SK-N-SH (cell line): ENCODE measurements around the gene RIPK4. TPM values are rescaled to one million over a fixed set of nuclear protein-coding genes. Genes with fewer than 3 reads are reported as not detected.

Source experiments
- CTCF ChIA-PET: fragments of 300-600, 350-600 bp; formaldehyde crosslinking; extraction: SDS; loops from one replicate; lab custom pipeline; 2021; lab: Yijun Ruan, JAX
- POLR2A ChIA-PET: fragments of 350-600 bp; sonication (Branson Sonifier 250); formaldehyde crosslinking; extraction: SDS; loops from one replicate; lab custom pipeline; 2020; ENCODE audit warnings: antibody characterized with exemption, inconsistent platforms; lab: Yijun Ruan, JAX
- DNase-seq: peaks from one replicate; pipeline ENCODE4 v3.0.0; 2012
- H2AFZ ChIP-seq: fragments of 200-600 bp; sonication (generic); 2 replicates; pipeline ENCODE4 v1.8.1; 2016; ENCODE audit warnings: antibody characterized with exemption, mild to moderate bottlenecking, low read depth
- H3F3A ChIP-seq: fragments of 200-600 bp; sonication (generic); replicated peaks from 2 replicates; pipeline ENCODE3; 2016; ENCODE audit warnings: antibody characterized with exemption, mild to moderate bottlenecking; ENCODE audit not compliant: insufficient read depth
- H3K27ac ChIP-seq, 2 experiments: fragments of 200-500 bp in 1 of 2; fragments of 200-600 bp in 1 of 2; sonication (Bioruptor generic) in 1 of 2; sonication (generic), shearing (Covaris generic) in 1 of 2; 2 replicates each; pipeline versions ENCODE4 v1.5.1 to v1.6.1; 2014 to 2016; ENCODE audit warnings: low read depth in 2 of 2, inconsistent platforms in 1 of 2, low read length in 1 of 2, mild to moderate bottlenecking in 1 of 2, mixed read lengths in 1 of 2
- H3K27me3 ChIP-seq: fragments of 200-600 bp; sonication (generic), shearing (Covaris generic); 2 replicates; pipeline ENCODE4 v1.6.1; 2016; ENCODE audit warnings: mixed run types; ENCODE audit not compliant: insufficient read depth
- H3K36me3 ChIP-seq, 2 experiments: fragments of 200-500 bp in 1 of 2; fragments of 200-600 bp in 1 of 2; sonication (Bioruptor generic) in 1 of 2; sonication (generic) in 1 of 2; replicated peaks in 1 of 2; 2 replicates each; pipeline versions ENCODE3 to v1.5.1; 2014 to 2016; ENCODE audit warnings: low read length in 1 of 2, mild to moderate bottlenecking in 1 of 2; ENCODE audit not compliant: insufficient read depth in 2 of 2, control insufficient read depth in 1 of 2
- H3K4me1 ChIP-seq, 2 experiments: fragments of 200-500 bp in 1 of 2; fragments of 200-600 bp in 1 of 2; sonication (Bioruptor generic) in 1 of 2; sonication (generic), shearing (Covaris generic) in 1 of 2; 2 replicates each; pipeline versions ENCODE4 v1.5.1 to v1.6.1; 2014 to 2016; ENCODE audit warnings: low read depth in 1 of 2, low read length in 1 of 2, mixed run types in 1 of 2; ENCODE audit not compliant: insufficient read depth in 2 of 2, control insufficient read depth in 1 of 2
- H3K4me2 ChIP-seq: fragments of 200-600 bp; sonication (generic), shearing (Covaris generic); 2 replicates; pipeline ENCODE4 v1.6.1; 2017; ENCODE audit warnings: mixed run types
- H3K4me3 ChIP-seq, 2 experiments: fragments of 200-500 bp in 1 of 2; fragments of 200-600 bp in 1 of 2; sonication (Bioruptor generic) in 1 of 2; sonication (generic), shearing (Covaris generic) in 1 of 2; 2 replicates each; pipeline versions ENCODE4 v1.5.1 to v1.8.1; 2014 to 2016; ENCODE audit warnings: low read depth in 2 of 2, inconsistent platforms in 1 of 2, low read length in 1 of 2, mild to moderate bottlenecking in 1 of 2, mixed read lengths in 1 of 2, moderate library complexity in 1 of 2
- H3K79me2 ChIP-seq: fragments of 200-600 bp; sonication (generic); 2 replicates; pipeline ENCODE4 v1.8.1; 2017; ENCODE audit warnings: mild to moderate bottlenecking; ENCODE audit not compliant: insufficient read depth
- H3K9ac ChIP-seq: fragments of 200-600 bp; sonication (generic); 2 replicates; pipeline ENCODE4 v1.6.1; 2017; ENCODE audit warnings: mixed run types
- H3K9me2 ChIP-seq: fragments of 200-600 bp; sonication (generic); 2 replicates; pipeline ENCODE4 v1.6.1; 2017; ENCODE audit warnings: mixed run types
- H3K9me3 ChIP-seq: fragments of 200-600 bp; sonication (generic); 2 replicates; pipeline ENCODE4 v1.6.1; 2017; ENCODE audit warnings: mixed run types, mild to moderate bottlenecking, moderate library complexity
- H4K20me1 ChIP-seq: fragments of 200-600 bp; sonication (generic); 2 replicates; pipeline ENCODE4 v1.6.1; 2017; ENCODE audit warnings: mild to moderate bottlenecking, mixed run types; ENCODE audit not compliant: insufficient read depth
- CHD2 ChIP-seq: fragments of 150-350 bp; IDR thresholded peaks from 2 replicates; pipeline ENCODE4 v1.6.1; 2018; ENCODE audit warnings: low read length; ENCODE audit not compliant: partially characterized antibody
- ELF1 ChIP-seq: IDR thresholded peaks from 2 replicates; pipeline ENCODE4 v1.4.0; 2012
- EZH2phosphoT487 ChIP-seq: fragments of 200-600 bp; sonication (generic); IDR thresholded peaks from 2 replicates; pipeline ENCODE4 v1.6.1; 2017; ENCODE audit warnings: low read depth, mixed run types, mild to moderate bottlenecking, antibody characterized with exemption, moderate library complexity, borderline replicate concordance
- FOSL2 ChIP-seq: IDR thresholded peaks from 2 replicates; pipeline ENCODE4 v1.4.0; 2012; ENCODE audit warnings: low read depth, mild to moderate bottlenecking, moderate library complexity, borderline replicate concordance
- FOXJ3 ChIP-seq: sonication (generic); formaldehyde crosslinking; IDR thresholded peaks from 2 replicates; pipeline ENCODE4 v1.5.1; 2020; ENCODE audit warnings: mild to moderate bottlenecking, missing genetic modification reagents
- GABPA ChIP-seq: IDR thresholded peaks from 2 replicates; pipeline ENCODE4 v1.4.0; 2012; ENCODE audit warnings: low read depth, mild to moderate bottlenecking
- JUND ChIP-seq: IDR thresholded peaks from 2 replicates; pipeline ENCODE4 v1.4.0; 2012
- MAX ChIP-seq: IDR thresholded peaks from 2 replicates; pipeline ENCODE4 v1.4.0; 2012; ENCODE audit warnings: low read depth
- NFIC ChIP-seq: IDR thresholded peaks from 2 replicates; pipeline ENCODE4 v1.4.0; 2012; ENCODE audit warnings: borderline replicate concordance
- PBX3 ChIP-seq: IDR thresholded peaks from 2 replicates; pipeline ENCODE4; 2012
- RAD21 ChIP-seq: IDR thresholded peaks from 2 replicates; pipeline ENCODE4 v1.6.1; 2012; ENCODE audit warnings: mild to moderate bottlenecking, low read length
- RXRA ChIP-seq: IDR thresholded peaks from 2 replicates; pipeline ENCODE4 v1.4.0; 2012; ENCODE audit warnings: low read depth, mild to moderate bottlenecking, borderline replicate concordance
- SMC3 ChIP-seq: IDR thresholded peaks from 2 replicates; pipeline ENCODE4 v1.6.1; 2012; ENCODE audit warnings: low read depth, low read length, improper control_type of control experiment
- TAF1 ChIP-seq: IDR thresholded peaks from 2 replicates; pipeline ENCODE4 v1.6.1; 2012; ENCODE audit warnings: low read depth, mild to moderate bottlenecking, low read length, moderate library complexity, borderline replicate concordance
- TCF12 ChIP-seq: IDR thresholded peaks from 2 replicates; pipeline ENCODE4 v1.4.0; 2012
- TEAD4 ChIP-seq: IDR thresholded peaks from 2 replicates; pipeline ENCODE4 v1.4.0; 2012; ENCODE audit warnings: mild to moderate bottlenecking, borderline replicate concordance; ENCODE audit not compliant: insufficient read depth
- YY1 ChIP-seq: IDR thresholded peaks from 2 replicates; pipeline ENCODE4 v1.4.0; 2012; ENCODE audit warnings: low read depth, mild to moderate bottlenecking
- WGBS: methylation state at CpG from one replicate; pipeline ENCODE4 v1.1.6; 2017; ENCODE audit warnings: low lambda C conversion rate; 5-methylcytosine and 5-hydroxymethylcytosine counted together
- polyA plus RNA-seq, 3 experiments: library from polyadenylated mRNA; depleted of rRNA; stranded (reverse); fragments of >200 nt; gene quantifications; 2 replicates each; pipeline ENCODE4 v1.2.3, GENCODE V29; 2012
- TF ChIP-seq, protein P1 (sequence below): fragments of 150-350 bp; IDR thresholded peaks from 2 replicates; pipeline ENCODE4 v1.6.1; 2017; ENCODE audit warnings: antibody characterized with exemption, low read length, low read depth, borderline replicate concordance

The RIPK4 gene
- polyA plus RNA-seq, 1 of the 3 experiments (the other 2 are of a cell fraction), result 11.0 TPM

GRCh38 chr21:41739011-41739410, 27.8 kb downstream of the RIPK4 start:
- H3K4me1 ChIP-seq, result no peaks in the 10 kb centered on the region
- H2AFZ ChIP-seq, result no peak overlapping the region
- H3K79me2 ChIP-seq, result no peaks in the 10 kb centered on the region
- no peak overlapping the region for H3K4me2 ChIP-seq
- no peaks in the 10 kb centered on the region for H3K9me2 ChIP-seq
- WGBS, result 82% methylated on average over 12 of the region's 12 CpGs
- H3K9me3 ChIP-seq, result no peaks in the 10 kb centered on the region
- CTCF ChIA-PET, result interaction anchor here (1.9 kb wide), 1 partner anchor 39 kb away, joined by 6 read pairs; no protein-coding TSS in a partner anchor
- H3K9ac ChIP-seq, result no peak overlapping the region
- no peak for TF ChIP-seq RAD21
- no peak for TF ChIP-seq ELF1
- no peak for TF ChIP-seq EZH2phosphoT487
- TF ChIP-seq TEAD4, result no peak
- no peak for TF ChIP-seq PBX3
- no peak for TF ChIP-seq JUND
- TF ChIP-seq MAX, result no peak
- no peak for TF ChIP-seq CHD2
- TF ChIP-seq TCF12, result no peak
- no peak for TF ChIP-seq TAF1
- TF ChIP-seq RXRA, result no peak
- TF ChIP-seq GABPA, result no peak
- TF ChIP-seq FOSL2, result no peak
- no peak for TF ChIP-seq FOXJ3 (CRISPR knock-in tag)
- no peak for TF ChIP-seq NFIC
- POLR2A ChIA-PET, result no interaction called here
- no peaks in the 10 kb centered on the region for H3K27me3 ChIP-seq
- H3F3A ChIP-seq, result no peaks in the 10 kb centered on the region
- H3K36me3 ChIP-seq, result peaks cover 0 to 19% of the 10 kb centered on the region in 2 experiments
- no peaks in the 10 kb centered on the region for H4K20me1 ChIP-seq
- no peak overlapping the region for H3K4me3 ChIP-seq
- DNase-seq, result no peak
- H3K27ac ChIP-seq, result no peak overlapping the region

DNA sequence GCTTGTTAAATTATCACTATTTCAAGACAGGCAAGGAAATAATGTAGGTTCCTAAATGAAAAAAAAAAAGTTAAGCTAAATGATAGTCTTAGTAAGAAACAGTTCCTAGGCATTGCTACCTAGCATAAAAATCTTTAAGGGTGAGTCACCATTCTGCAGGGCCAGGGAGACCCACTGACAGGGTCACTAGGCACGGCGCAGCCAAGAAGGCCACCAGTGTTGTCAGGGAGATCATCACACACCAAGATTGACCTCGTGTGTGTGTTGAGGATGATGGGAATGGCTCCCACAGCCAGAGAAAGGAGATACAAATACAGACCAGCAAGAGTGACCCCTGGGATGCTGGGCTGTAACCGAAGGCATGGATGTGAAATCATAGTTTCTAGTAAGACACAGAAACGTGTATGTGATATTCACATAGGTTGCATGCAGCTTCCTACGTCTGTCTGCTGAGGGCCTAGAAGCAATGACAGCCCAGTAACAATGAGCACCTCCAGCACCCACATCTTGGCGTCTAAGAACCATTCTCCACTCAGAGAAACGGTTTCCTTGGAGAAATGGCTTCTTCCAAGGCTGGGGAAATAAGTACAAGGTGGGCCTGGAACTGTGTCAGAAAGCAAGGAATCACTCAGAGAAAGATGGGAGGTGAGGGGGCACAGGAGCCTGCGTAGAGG, 29.1 kb downstream of the RIPK4 start:
- Histone ChIP-seq H3K79me2 (no peaks in the 10 kb centered on the region), H2AFZ (no peak overlapping the region), H3F3A (no peaks in the 10 kb centered on the region), H3K4me2 (no peak overlapping the region), H3K4me1 (no peaks in the 10 kb centered on the region), H3K27me3 (no peaks in the 10 kb centered on the region), H4K20me1 (no peaks in the 10 kb centered on the region), H3K27ac (no peak overlapping the region), H3K4me3 (no peak overlapping the region), H3K36me3 (peaks cover 0 to 19% of the 10 kb centered on the region in 2 experiments), H3K9ac (no peak overlapping the region), H3K9me3 (no peaks in the 10 kb centered on the region), H3K9me2 (no peaks in the 10 kb centered on the region)
- 59% methylated on average over 9 of the region's 9 CpGs for WGBS
- no peak for TF ChIP-seq MAX
- TF ChIP-seq, protein P1, sequence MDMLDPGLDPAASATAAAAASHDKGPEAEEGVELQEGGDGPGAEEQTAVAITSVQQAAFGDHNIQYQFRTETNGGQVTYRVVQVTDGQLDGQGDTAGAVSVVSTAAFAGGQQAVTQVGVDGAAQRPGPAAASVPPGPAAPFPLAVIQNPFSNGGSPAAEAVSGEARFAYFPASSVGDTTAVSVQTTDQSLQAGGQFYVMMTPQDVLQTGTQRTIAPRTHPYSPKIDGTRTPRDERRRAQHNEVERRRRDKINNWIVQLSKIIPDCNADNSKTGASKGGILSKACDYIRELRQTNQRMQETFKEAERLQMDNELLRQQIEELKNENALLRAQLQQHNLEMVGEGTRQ, result no peak
- TF ChIP-seq CHD2, result no peak
- no peak for TF ChIP-seq SMC3
- TF ChIP-seq YY1, result no peak
- no peak for DNase-seq
- POLR2A ChIA-PET, result no interaction called here
- CTCF ChIA-PET, result interaction anchor here (1.9 kb wide), 1 partner anchor 41 kb away, joined by 6 read pairs; no protein-coding TSS in a partner anchor
